Activated B cell treated with CpG ODN at 0.5 μM for 24 hours (primary cell): ENCODE measurements around the gene PARVA. TPM values are rescaled to one million over a fixed set of nuclear protein-coding genes. Genes with fewer than 3 reads are reported as not detected.

ENCODE experiments used
- ATAC-seq: fragments of 200-7000 bp; cut with Tn5 transposase; one replicate; pipeline ENCODE4 v1.10.0; 2021; ENCODE audit warnings: low read depth, mild to moderate bottlenecking, moderate library complexity
- CTCF ChIA-PET: fragments of 350-600 bp; sonication (Branson Sonifier 250); formaldehyde crosslinking; loops from one replicate; lab custom pipeline; 2021; ENCODE audit warnings: antibody characterized with exemption; lab: Charles Lee
- POLR2A ChIA-PET: fragments of 350-600 bp; sonication (Branson Sonifier 250); formaldehyde crosslinking; loops from one replicate; lab custom pipeline; 2021; ENCODE audit warnings: antibody characterized with exemption; lab: Charles Lee
- DNase-seq: peaks from one replicate; pipeline ENCODE4 v3.0.0; 2022
- H3K27ac Mint-ChIP-seq: one replicate; pipeline ENCODE4 v1.8.0; 2020; ENCODE audit warnings: mixed read lengths
- H3K27me3 Mint-ChIP-seq: one replicate; pipeline ENCODE4 v1.8.0; 2021; ENCODE audit warnings: mixed read lengths
- H3K36me3 Mint-ChIP-seq: one replicate; pipeline ENCODE4 v1.8.0; 2021; ENCODE audit warnings: low read depth, mixed read lengths
- H3K4me1 Mint-ChIP-seq: one replicate; pipeline ENCODE4 v1.8.0; 2021; ENCODE audit warnings: mixed read lengths
- H3K4me3 Mint-ChIP-seq: one replicate; pipeline ENCODE4 v1.8.0; 2020; ENCODE audit warnings: mild to moderate bottlenecking, mixed read lengths
- H3K9me3 Mint-ChIP-seq: one replicate; pipeline ENCODE4 v1.8.0; 2020; ENCODE audit warnings: mixed read lengths
- intact Hi-C: fragments of 100-400 bp; cut with micrococcal nuclease; formaldehyde crosslinking; loops from one replicate; pipeline ENCODE4 v1.15.1; 2024
- total RNA-seq: library from RNA; stranded (reverse); gene quantifications from 2 replicates; pipeline ENCODE4 v1.2.3, GENCODE V29; 2022
- TF ChIP-seq, protein P1 (sequence below): fragments of 200-600 bp; IDR thresholded peaks from one replicate; pipeline ENCODE4 v1.8.0; 2022; ENCODE audit warnings: antibody characterized with exemption, mild to moderate bottlenecking

The PARVA gene
- total RNA-seq, 1 donor from 2014 or later = not detected

DNA sequence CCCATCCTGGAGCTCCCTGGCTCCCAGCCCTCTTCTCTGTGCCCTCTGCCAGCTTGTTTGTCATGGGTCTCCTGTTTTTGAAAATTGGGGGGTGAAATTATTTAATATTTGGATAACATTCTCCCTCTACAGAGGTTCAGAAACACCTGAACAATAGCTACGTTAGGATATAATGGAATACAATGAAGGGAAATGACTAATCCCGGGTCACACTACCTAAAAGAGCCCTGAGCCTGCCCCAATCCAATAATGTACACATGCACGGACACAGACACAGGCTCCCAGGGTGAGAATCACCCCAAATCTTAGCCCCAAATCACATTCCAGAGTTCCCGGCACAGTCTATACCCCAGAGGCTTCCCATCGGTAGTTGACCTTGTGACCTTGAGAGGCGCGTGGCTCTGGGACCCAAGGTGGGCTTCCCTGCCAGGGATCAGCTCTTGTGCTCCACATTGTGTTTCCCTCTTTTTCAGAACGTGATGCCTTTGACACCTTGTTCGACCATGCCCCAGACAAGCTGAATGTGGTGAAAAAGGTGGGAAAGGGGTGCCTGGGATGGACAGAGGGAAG, 135.5 kb downstream of the PARVA start:
- no peaks in the 10 kb centered on the region for H3K9me3 Mint-ChIP-seq
- no peak overlapping the region for H3K27ac Mint-ChIP-seq
- intact Hi-C loops = no loop called here
- CTCF ChIA-PET = no interaction called here
- POLR2A ChIA-PET = no interaction called here
- no peaks in the 10 kb centered on the region for H3K36me3 Mint-ChIP-seq
- TF ChIP-seq, protein P1, sequence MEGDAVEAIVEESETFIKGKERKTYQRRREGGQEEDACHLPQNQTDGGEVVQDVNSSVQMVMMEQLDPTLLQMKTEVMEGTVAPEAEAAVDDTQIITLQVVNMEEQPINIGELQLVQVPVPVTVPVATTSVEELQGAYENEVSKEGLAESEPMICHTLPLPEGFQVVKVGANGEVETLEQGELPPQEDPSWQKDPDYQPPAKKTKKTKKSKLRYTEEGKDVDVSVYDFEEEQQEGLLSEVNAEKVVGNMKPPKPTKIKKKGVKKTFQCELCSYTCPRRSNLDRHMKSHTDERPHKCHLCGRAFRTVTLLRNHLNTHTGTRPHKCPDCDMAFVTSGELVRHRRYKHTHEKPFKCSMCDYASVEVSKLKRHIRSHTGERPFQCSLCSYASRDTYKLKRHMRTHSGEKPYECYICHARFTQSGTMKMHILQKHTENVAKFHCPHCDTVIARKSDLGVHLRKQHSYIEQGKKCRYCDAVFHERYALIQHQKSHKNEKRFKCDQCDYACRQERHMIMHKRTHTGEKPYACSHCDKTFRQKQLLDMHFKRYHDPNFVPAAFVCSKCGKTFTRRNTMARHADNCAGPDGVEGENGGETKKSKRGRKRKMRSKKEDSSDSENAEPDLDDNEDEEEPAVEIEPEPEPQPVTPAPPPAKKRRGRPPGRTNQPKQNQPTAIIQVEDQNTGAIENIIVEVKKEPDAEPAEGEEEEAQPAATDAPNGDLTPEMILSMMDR = no peak
- H3K4me3 Mint-ChIP-seq = no peak overlapping the region
- no peak for DNase-seq
- no peaks in the 10 kb centered on the region for H3K4me1 Mint-ChIP-seq
- no peaks in the 10 kb centered on the region for H3K27me3 Mint-ChIP-seq
- no peak for ATAC-seq

DNA sequence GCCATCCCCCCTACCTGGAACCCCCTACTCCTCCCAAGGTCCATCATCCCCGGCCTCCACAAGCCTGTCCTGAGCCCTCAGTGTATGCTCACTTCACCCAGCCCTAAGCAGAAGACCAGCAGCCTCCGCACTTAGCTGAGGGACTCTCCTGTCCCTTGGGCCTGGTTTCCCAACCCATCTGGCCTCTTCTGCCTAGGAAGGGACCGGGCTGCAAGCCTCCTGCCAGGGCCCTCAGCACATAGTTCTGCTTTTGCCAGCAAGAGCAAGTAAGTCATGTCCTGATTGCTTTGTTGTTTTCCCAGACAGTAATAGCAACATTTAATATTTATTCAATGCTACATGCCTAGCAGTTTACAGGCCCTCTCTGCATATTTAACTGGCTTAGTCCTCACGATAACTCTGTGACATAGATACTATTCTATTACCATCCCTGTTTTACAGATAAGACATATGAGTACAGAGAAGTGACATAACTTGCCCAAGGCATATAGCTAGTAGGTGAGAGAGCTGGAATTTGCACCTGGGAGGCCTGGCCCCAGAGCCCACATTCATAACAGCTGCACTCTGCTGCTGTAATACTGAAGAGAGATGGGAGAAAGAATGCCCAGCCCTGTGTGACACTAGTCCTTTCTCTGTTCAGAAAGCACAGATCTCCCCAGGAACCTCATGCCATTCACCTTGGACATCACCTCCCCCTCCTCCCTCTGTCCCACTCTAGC, 139.2 kb downstream of the PARVA start:
- Mint-ChIP-seq H3K9me3 (no peaks in the 10 kb centered on the region), H3K36me3 (no peaks in the 10 kb centered on the region), H3K4me3 (no peak overlapping the region), H3K27ac (no peak overlapping the region), H3K4me1 (no peaks in the 10 kb centered on the region), H3K27me3 (no peaks in the 10 kb centered on the region)
- ChIA-PET CTCF (no interaction called here), POLR2A (no interaction called here)
- no peak for ATAC-seq
- intact Hi-C loops = no loop called here
- no peak for DNase-seq
- TF ChIP-seq, protein P1 = no peak

DNA sequence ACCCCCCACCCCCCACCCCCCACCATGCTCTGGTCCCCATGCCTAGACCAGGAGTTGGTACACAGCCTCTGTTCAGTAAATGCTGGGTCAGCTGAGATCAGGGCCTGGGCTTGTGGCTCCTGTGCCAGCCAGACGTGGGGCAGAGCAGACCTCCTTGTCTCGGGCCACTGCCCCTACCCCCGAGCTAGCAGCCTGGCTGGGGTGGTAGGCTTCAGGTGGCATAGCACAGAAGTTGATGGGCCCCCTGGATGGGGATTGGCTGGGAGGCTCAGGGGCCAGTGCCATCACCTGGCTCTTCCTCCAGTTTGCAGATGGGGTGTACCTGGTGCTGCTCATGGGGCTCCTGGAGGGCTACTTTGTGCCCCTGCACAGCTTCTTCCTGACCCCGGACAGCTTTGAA, 139.9 kb downstream of the PARVA start:
- Mint-ChIP-seq H3K4me3 (no peak overlapping the region), H3K36me3 (no peaks in the 10 kb centered on the region), H3K27me3 (no peaks in the 10 kb centered on the region), H3K9me3 (no peaks in the 10 kb centered on the region), H3K27ac (no peak overlapping the region), H3K4me1 (no peaks in the 10 kb centered on the region)
- TF ChIP-seq, protein P1 = no peak
- CTCF ChIA-PET = no interaction called here
- ATAC-seq (no peak), DNase-seq (no peak)
- POLR2A ChIA-PET = no interaction called here
- intact Hi-C loops = no loop called here

DNA sequence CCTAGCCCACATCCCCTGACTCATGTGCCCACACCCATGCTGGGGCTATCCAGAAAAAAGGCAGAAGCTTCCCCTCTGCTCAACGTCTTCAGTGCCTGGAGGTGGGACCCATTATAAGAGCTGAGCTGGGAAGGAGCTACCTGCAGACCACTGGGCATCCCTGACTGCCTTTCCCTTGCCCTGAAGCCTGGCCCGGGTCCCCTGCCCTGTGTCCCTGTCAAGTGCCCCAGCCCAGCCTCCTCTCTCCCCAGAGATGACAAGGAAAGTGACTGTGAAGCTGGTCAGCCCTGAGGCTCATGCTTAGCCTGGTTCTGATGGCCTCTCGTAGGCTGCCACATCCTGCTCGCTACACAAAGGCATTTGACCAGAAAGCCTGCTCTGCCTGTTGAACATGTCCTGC, 140.4 kb downstream of the PARVA start:
- H3K27me3 Mint-ChIP-seq = no peaks in the 10 kb centered on the region
- H3K9me3 Mint-ChIP-seq = no peaks in the 10 kb centered on the region
- ATAC-seq = no peak
- TF ChIP-seq, protein P1 = no peak
- no peak overlapping the region for H3K27ac Mint-ChIP-seq
- no peak overlapping the region for H3K4me3 Mint-ChIP-seq
- CTCF ChIA-PET = no interaction called here
- POLR2A ChIA-PET = no interaction called here
- no peaks in the 10 kb centered on the region for H3K36me3 Mint-ChIP-seq
- DNase-seq = no peak
- intact Hi-C loops = no loop called here
- no peaks in the 10 kb centered on the region for H3K4me1 Mint-ChIP-seq

DNA sequence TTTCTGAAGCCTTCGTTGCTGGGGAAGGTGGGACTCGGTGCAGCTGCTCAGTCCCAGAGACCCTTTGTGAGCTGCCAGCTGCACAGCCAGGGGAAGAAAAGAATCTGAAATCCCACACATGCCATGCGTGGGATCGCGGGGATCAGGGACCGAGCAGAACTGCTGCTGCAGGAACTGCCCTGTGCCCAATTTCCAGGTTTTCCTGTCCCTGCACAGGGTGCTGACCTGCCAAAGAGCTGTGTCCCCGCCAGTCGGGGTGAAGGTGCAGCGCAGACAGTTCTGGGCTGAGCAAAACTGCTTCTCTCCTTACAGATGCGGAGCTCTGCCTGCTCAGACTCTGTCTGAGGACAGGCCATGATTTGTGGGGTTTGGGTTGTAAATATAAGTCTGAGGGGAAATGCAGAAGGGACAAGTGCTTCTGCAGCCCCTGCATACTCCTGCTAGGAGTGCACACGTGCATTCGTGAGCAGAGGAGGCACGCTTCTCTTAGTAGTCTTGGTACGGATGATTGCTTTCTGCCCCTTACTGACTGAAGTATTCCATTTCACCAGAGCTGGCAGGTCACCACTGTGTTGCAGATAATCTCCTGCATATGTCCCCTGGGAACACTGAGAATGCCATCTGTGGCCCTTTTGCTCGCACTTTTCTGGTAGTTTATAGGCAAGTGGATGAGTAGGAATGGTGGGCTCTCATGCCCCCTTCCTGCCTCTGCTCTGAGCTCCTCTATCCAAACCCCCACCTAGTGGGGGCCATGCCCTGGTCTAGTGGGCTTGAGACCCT, 141.4 kb downstream of the PARVA start:
- TF ChIP-seq, protein P1 = no peak
- Mint-ChIP-seq H3K4me1 (no peaks in the 10 kb centered on the region), H3K4me3 (no peak overlapping the region), H3K36me3 (no peaks in the 10 kb centered on the region), H3K9me3 (no peaks in the 10 kb centered on the region), H3K27me3 (no peaks in the 10 kb centered on the region), H3K27ac (no peak overlapping the region)
- ChIA-PET POLR2A (no interaction called here), CTCF (no interaction called here)
- DNase-seq (no peak), ATAC-seq (no peak)
- intact Hi-C loops = no loop called here
